Measurements from ENCODE around the gene CIT.

CIT gene

DNA sequence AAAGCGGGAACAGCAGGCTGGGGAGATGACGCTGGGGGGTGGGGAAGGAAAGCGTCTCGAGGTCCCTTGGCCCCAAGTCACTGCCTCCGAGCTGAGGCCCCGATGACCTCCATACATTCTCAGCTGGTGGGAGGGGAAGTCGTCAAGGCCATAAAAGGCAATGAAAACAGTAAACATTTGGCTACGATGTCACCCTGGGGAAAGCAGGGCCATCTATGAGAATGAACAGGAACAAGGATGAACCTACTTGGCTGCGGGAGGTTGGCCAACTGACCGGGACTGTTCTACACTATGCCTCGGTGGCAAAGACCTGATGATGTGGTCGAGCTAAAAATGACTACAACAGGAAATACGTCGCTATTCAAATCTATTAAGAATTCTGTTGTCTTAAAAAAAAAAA lies 189.7 kb downstream of the CIT start:
- H3K4me3 ChIP-seq (ENCODE audit: low read depth, low read length), result no peak overlapping the region
- no peak overlapping the region for H3K27ac ChIP-seq (ENCODE audit: low read depth, low read length)
- H3K9me3 ChIP-seq (ENCODE audit: control insufficient read depth, insufficient read depth, low read length), result no peaks in the 10 kb centered on the region
- peaks cover 59% of the 10 kb centered on the region for H3K36me3 ChIP-seq (ENCODE audit: control insufficient read depth, insufficient read depth, low read length)
- H3K27me3 ChIP-seq (ENCODE audit: control insufficient read depth, insufficient read depth, low read length), result no peaks in the 10 kb centered on the region
- H3K4me1 ChIP-seq (ENCODE audit: control insufficient read depth, insufficient read depth, low read length), result no peaks in the 10 kb centered on the region
- H3K9ac ChIP-seq (ENCODE audit: low read depth, low read length), result no peak overlapping the region

DNA sequence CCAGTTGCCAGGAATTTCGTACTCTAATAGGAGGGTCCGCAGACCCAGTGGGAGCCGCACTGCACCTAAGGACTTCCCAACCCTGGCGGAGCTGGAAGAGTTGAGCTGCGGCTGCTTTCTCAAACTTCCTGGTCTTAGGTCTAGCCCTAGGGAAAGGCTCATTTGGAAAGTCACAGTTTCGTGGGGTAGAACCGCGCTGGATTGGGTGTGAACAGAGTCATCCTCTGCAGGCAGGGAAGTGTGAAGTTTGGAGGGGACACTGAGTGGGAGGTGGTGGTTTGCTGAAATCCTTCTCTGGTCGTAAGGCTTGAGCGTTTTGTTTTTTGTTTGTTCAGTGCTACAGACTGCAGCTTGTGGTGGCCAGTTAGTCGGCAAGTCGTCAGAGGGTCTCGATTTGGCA lies 190.3 kb downstream of the CIT start:
- Histone ChIP-seq H3K9ac (ENCODE audit: low read depth, low read length) (no peak overlapping the region), H3K27ac (ENCODE audit: low read depth, low read length) (no peak overlapping the region), H3K27me3 (ENCODE audit: control insufficient read depth, insufficient read depth, low read length) (no peaks in the 10 kb centered on the region), H3K36me3 (ENCODE audit: control insufficient read depth, insufficient read depth, low read length) (peaks cover 60% of the 10 kb centered on the region), H3K9me3 (ENCODE audit: control insufficient read depth, insufficient read depth, low read length) (no peaks in the 10 kb centered on the region), H3K4me1 (ENCODE audit: control insufficient read depth, insufficient read depth, low read length) (peaks cover 2% of the 10 kb centered on the region; the same call in 1 of the 2 replicates), H3K4me3 (ENCODE audit: low read depth, low read length) (no peak overlapping the region)

GRCh38 chr12:119686355-119686754 lies 190.8 kb downstream of the CIT start:
- Histone ChIP-seq H3K4me1 (ENCODE audit: control insufficient read depth, insufficient read depth, low read length) (peaks cover 3% of the 10 kb centered on the region; the same call in 1 of the 2 replicates), H3K9me3 (ENCODE audit: control insufficient read depth, insufficient read depth, low read length) (no peaks in the 10 kb centered on the region), H3K27ac (ENCODE audit: low read depth, low read length) (no peak overlapping the region), H3K4me3 (ENCODE audit: low read depth, low read length) (no peak overlapping the region), H3K9ac (ENCODE audit: low read depth, low read length) (no peak overlapping the region), H3K36me3 (ENCODE audit: control insufficient read depth, insufficient read depth, low read length) (peaks cover 60% of the 10 kb centered on the region), H3K27me3 (ENCODE audit: control insufficient read depth, insufficient read depth, low read length) (no peaks in the 10 kb centered on the region)

DNA sequence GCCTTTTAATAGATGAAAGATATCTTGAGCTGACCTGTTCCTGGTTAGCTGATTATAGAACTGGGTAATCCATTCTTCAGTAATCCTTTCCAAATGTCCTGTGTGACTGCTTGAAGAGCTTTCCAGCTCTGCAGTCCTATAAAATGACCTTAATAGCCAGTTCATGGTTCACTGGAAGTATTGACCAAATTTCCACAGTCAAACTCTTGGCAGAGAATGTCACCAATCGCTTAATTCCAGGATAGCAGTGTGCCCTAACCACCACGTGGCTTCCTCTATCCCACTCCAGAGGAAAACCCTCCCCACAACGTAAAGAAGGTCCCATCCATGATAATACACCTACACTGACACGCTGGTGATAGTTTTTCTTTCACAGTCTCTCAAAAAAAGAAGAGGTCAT lies 191.7 kb downstream of the CIT start:
- no peak overlapping the region for H3K9ac ChIP-seq (ENCODE audit: low read depth, low read length)
- no peak overlapping the region for H3K27ac ChIP-seq (ENCODE audit: low read depth, low read length)
- no peak overlapping the region for H3K4me3 ChIP-seq (ENCODE audit: low read depth, low read length)
- H3K27me3 ChIP-seq (ENCODE audit: control insufficient read depth, insufficient read depth, low read length), result no peaks in the 10 kb centered on the region
- peaks cover 3% of the 10 kb centered on the region; the same call in 1 of the 2 replicates for H3K4me1 ChIP-seq (ENCODE audit: control insufficient read depth, insufficient read depth, low read length)
- H3K9me3 ChIP-seq (ENCODE audit: control insufficient read depth, insufficient read depth, low read length), result no peaks in the 10 kb centered on the region
- H3K36me3 ChIP-seq (ENCODE audit: control insufficient read depth, insufficient read depth, low read length), result peaks cover 66% of the 10 kb centered on the region

GRCh38 chr12:119684711-119685369 lies 192.3 kb downstream of the CIT start:
- H3K27me3 ChIP-seq (ENCODE audit: control insufficient read depth, insufficient read depth, low read length), result no peaks in the 10 kb centered on the region
- peaks cover 3% of the 10 kb centered on the region; the same call in 1 of the 2 replicates for H3K4me1 ChIP-seq (ENCODE audit: control insufficient read depth, insufficient read depth, low read length)
- no peak overlapping the region for H3K27ac ChIP-seq (ENCODE audit: low read depth, low read length)
- no peak overlapping the region for H3K4me3 ChIP-seq (ENCODE audit: low read depth, low read length)
- H3K9ac ChIP-seq (ENCODE audit: low read depth, low read length), result no peak overlapping the region
- no peaks in the 10 kb centered on the region for H3K9me3 ChIP-seq (ENCODE audit: control insufficient read depth, insufficient read depth, low read length)
- H3K36me3 ChIP-seq (ENCODE audit: control insufficient read depth, insufficient read depth, low read length), result peaks cover 68% of the 10 kb centered on the region

DNA sequence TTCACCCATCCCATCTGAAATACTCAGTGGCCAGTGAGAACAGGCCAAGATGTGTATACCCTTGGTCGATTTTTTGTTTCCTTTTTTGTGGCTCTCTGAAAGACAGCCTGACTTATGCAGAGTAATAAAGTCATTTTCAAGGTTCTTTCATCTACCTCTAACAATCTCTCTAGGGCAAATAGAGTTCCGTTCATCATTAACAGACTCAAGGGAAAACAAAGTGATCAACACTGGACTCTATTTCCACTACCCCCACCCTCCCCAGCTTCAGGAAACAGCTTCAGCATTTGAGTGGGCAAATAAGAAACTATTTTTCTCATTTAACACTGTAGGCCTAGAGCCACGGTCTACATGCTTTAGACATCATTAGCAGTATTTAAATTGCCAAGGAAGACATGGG lies 193.3 kb downstream of the CIT start:
- Histone ChIP-seq H3K4me1 (ENCODE audit: control insufficient read depth, insufficient read depth, low read length) (peaks cover 5% of the 10 kb centered on the region; the same call in 1 of the 2 replicates), H3K9ac (ENCODE audit: low read depth, low read length) (no peak overlapping the region), H3K27ac (ENCODE audit: low read depth, low read length) (no peak overlapping the region), H3K4me3 (ENCODE audit: low read depth, low read length) (no peak overlapping the region), H3K27me3 (ENCODE audit: control insufficient read depth, insufficient read depth, low read length) (no peaks in the 10 kb centered on the region), H3K9me3 (ENCODE audit: control insufficient read depth, insufficient read depth, low read length) (no peaks in the 10 kb centered on the region), H3K36me3 (ENCODE audit: control insufficient read depth, insufficient read depth, low read length) (peaks cover 71% of the 10 kb centered on the region)

- Histone ChIP-seq H3K9ac (ENCODE audit: low read depth, low read length) (no peak overlapping the region), H3K27ac (ENCODE audit: low read depth, low read length) (no peak overlapping the region), H3K4me1 (ENCODE audit: control insufficient read depth, insufficient read depth, low read length) (peaks cover 9% of the 10 kb centered on the region), H3K27me3 (ENCODE audit: control insufficient read depth, insufficient read depth, low read length) (no peaks in the 10 kb centered on the region), H3K36me3 (ENCODE audit: control insufficient read depth, insufficient read depth, low read length) (peaks cover 72% of the 10 kb centered on the region), H3K9me3 (ENCODE audit: control insufficient read depth, insufficient read depth, low read length) (no peaks in the 10 kb centered on the region), H3K4me3 (ENCODE audit: low read depth, low read length) (no peak overlapping the region)
These were observed 193.7 kb downstream of the CIT start for GRCh38 chr12:119683413-119683812.

DNA sequence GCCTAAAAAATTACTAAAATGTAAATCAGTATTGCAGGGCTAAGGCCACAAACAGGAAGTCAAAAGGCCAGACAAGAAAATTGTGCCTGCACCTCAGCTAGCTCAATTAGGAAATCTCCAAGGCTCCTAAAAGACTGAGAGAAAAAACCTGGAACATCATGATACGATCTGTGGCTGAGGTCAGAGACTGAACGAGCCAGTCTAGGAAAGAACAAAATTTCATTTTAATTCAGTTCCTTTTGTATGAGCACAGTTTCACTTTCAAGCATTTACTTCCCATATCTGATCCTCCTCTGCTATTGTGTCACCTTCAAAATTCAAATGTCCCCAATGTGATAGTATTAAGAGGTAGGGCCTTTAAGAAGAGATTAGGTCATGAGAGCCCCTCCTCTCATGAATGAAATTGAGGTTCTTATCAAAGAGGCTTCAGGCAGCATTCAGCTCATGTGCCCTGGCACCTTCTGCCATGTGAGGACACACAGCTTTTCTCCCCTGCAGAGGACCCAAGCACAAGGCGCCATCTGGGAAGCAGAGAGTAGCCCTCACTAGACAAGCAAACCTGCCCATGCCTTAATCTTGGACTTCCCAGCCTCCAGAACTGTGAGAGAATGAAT lies 194.4 kb downstream of the CIT start:
- Histone ChIP-seq H3K36me3 (ENCODE audit: control insufficient read depth, insufficient read depth, low read length) (peaks cover 71% of the 10 kb centered on the region), H3K4me3 (ENCODE audit: low read depth, low read length) (no peak overlapping the region), H3K27ac (ENCODE audit: low read depth, low read length) (peak overlapping the region; percentile 24)

DNA sequence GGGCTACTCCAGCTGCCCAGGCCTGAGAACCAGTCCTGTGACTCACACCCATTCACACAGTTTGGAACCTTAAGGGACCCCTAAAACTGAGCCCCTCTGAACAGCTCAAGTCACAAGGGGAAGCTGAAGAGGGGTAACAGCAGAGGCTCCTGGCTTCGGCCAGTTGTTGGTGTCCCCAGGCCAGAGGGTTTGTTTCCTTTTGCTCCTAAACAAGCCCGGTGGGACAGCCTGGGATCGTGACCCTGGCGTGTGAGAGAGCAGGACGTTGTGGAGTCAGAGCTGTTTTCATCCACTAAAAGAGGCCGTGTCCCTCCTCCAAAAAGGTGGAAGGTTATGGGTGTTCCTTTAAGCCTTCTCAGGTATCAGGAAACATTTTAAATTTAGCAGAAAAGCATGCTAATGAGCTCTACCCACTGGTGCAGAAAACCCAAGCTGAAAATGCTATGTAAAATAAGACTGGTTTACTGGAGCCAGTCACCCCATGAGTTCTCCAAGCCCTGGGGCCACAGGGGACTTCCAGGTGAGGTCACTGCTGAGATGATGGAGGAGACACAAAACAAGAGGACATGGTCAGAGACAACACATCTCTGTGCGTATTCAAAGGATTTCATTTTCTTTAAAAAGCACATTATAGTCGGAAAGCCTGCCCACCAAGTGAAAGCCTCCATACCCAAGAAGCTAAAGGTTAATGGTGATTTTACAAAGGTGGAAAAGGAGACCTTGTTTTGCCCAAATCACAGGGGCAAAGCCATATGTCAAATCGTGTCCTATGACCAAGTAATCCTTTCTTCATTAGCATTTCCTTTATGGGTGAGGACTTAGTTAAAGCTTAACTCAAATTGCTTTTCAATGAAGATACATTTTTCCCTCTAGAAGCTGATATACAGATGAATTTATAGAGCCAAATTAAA lies 195.1 kb downstream of the CIT start:
- peak overlapping the region; percentile 24 for H3K27ac ChIP-seq (ENCODE audit: low read depth, low read length)
- H3K36me3 ChIP-seq (ENCODE audit: control insufficient read depth, insufficient read depth, low read length), result peaks cover 69% of the 10 kb centered on the region
- no peaks in the 10 kb centered on the region for H3K9me3 ChIP-seq (ENCODE audit: control insufficient read depth, insufficient read depth, low read length)
- no peak overlapping the region for H3K4me3 ChIP-seq (ENCODE audit: low read depth, low read length)
- no peak overlapping the region for H3K9ac ChIP-seq (ENCODE audit: low read depth, low read length)
- H3K27me3 ChIP-seq (ENCODE audit: control insufficient read depth, insufficient read depth, low read length), result no peaks in the 10 kb centered on the region
- H3K4me1 ChIP-seq (ENCODE audit: control insufficient read depth, insufficient read depth, low read length), result peaks cover 11% of the 10 kb centered on the region

More for the DNA sequence above, 194.4 kb downstream of the CIT start:
- H3K9ac ChIP-seq (ENCODE audit: low read depth, low read length), result no peak overlapping the region
- peaks cover 11% of the 10 kb centered on the region for H3K4me1 ChIP-seq (ENCODE audit: control insufficient read depth, insufficient read depth, low read length)
- no peaks in the 10 kb centered on the region for H3K27me3 ChIP-seq (ENCODE audit: control insufficient read depth, insufficient read depth, low read length)
- H3K9me3 ChIP-seq (ENCODE audit: control insufficient read depth, insufficient read depth, low read length), result no peaks in the 10 kb centered on the region

DNA sequence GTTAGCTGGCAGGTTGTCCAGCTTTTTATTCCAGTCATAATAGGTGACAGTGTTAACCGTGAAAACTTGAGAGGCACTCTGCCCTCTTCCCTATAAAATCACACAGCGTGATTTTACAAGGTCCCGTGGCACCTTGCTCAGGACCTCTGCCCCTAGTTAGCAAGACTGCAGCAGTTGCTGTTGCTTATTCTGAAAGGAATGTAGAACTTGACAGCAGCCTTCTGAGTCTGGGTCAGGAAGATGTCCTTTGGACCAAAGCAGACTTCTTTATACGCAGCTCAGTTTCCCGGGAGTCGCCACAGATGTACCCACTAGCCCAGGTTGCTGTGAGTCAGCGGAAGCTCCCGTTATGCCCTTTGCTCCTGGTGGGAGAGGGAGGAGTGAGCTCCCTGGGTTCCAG lies 196.0 kb downstream of the CIT start:
- Histone ChIP-seq H3K4me3 (ENCODE audit: low read depth, low read length) (no peak overlapping the region), H3K9ac (ENCODE audit: low read depth, low read length) (no peak overlapping the region), H3K4me1 (ENCODE audit: control insufficient read depth, insufficient read depth, low read length) (peaks cover 11% of the 10 kb centered on the region), H3K27ac (ENCODE audit: low read depth, low read length) (peak overlapping the region; percentile 14), H3K36me3 (ENCODE audit: control insufficient read depth, insufficient read depth, low read length) (peaks cover 69% of the 10 kb centered on the region), H3K9me3 (ENCODE audit: control insufficient read depth, insufficient read depth, low read length) (no peaks in the 10 kb centered on the region), H3K27me3 (ENCODE audit: control insufficient read depth, insufficient read depth, low read length) (no peaks in the 10 kb centered on the region)

DNA sequence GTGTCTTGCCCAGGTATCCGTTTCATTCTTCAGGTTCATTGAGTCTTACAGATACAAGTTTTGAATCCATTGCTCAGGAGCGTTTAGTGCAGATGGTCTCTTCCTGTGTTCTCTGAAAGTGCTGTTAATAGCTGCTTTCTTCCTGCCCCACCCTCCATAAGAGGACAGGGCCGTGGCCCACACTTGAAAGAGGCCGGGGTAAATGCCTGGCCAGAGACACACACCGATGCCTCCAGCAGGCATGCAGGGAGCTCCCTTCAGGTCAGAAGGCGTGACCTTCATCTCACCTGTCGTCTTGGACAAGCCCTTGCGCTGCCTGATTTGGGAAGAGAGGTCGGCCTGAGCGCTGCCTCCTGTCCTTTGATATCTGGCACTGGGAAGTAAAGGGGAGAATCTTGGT lies 197.6 kb downstream of the CIT start:
- Histone ChIP-seq H3K9me3 (ENCODE audit: control insufficient read depth, insufficient read depth, low read length) (no peaks in the 10 kb centered on the region), H3K4me3 (ENCODE audit: low read depth, low read length) (no peak overlapping the region), H3K4me1 (ENCODE audit: control insufficient read depth, insufficient read depth, low read length) (peaks cover 11% of the 10 kb centered on the region), H3K36me3 (ENCODE audit: control insufficient read depth, insufficient read depth, low read length) (peaks cover 74% of the 10 kb centered on the region), H3K27me3 (ENCODE audit: control insufficient read depth, insufficient read depth, low read length) (no peaks in the 10 kb centered on the region), H3K27ac (ENCODE audit: low read depth, low read length) (peak overlapping the region; percentile 67), H3K9ac (ENCODE audit: low read depth, low read length) (no peak overlapping the region)

All from HUES48 (cell line).